ENCODE data around the gene VPS13D. TPM values are rescaled to one million over a fixed set of nuclear protein-coding genes. Genes with fewer than 3 reads are reported as not detected.

Gene VPS13D
- total RNA-seq, 4 donors from 2014 or later: 77.5 to 142 (median 94.4) TPM

DNA sequence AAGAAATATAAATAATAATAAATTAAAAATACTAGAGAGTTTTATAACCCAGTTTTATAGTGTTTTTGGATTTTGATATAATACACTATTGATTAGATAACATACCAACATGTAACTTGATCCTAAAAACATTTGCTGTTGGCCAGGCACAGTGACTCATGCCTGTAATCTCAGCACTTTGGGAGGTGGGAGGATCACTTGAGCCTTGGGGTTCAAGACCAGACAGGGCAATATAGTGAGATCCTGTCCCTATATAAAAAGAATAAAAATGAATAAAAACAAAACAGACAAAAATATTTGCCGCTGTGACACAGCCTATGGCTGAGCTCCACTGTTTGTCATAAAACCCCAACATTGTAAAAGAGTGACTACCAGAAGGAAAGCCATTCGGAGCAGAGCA lies 26.1 kb downstream of the VPS13D start:
- TF ChIP-seq, protein P1, sequence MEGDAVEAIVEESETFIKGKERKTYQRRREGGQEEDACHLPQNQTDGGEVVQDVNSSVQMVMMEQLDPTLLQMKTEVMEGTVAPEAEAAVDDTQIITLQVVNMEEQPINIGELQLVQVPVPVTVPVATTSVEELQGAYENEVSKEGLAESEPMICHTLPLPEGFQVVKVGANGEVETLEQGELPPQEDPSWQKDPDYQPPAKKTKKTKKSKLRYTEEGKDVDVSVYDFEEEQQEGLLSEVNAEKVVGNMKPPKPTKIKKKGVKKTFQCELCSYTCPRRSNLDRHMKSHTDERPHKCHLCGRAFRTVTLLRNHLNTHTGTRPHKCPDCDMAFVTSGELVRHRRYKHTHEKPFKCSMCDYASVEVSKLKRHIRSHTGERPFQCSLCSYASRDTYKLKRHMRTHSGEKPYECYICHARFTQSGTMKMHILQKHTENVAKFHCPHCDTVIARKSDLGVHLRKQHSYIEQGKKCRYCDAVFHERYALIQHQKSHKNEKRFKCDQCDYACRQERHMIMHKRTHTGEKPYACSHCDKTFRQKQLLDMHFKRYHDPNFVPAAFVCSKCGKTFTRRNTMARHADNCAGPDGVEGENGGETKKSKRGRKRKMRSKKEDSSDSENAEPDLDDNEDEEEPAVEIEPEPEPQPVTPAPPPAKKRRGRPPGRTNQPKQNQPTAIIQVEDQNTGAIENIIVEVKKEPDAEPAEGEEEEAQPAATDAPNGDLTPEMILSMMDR (IDR thresholded peaks at IDR 0.05; ENCODE audit: low read depth): no peak

DNA sequence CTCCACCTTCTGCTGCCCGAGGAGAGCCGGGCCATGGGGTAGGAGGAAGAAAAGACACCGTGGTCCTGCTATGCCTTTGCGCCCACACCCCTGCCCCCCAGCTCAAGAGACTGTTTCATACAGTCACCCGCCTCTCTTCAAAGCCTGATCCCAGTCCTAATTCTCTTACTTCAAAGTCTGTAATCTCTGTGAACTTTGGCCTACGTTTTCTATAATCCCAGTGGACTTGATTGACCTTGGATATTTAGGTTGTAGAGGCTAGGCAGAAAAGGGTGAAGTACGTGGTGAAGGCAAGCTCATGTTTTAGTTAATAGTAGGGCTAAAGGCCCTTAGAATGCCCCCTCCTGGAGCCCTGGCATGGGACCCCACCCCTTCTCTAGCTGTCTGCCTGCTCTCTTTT lies 28.4 kb downstream of the VPS13D start:
- TF ChIP-seq, protein P1 (IDR thresholded peaks at IDR 0.05; ENCODE audit: low read depth): no peak

DNA sequence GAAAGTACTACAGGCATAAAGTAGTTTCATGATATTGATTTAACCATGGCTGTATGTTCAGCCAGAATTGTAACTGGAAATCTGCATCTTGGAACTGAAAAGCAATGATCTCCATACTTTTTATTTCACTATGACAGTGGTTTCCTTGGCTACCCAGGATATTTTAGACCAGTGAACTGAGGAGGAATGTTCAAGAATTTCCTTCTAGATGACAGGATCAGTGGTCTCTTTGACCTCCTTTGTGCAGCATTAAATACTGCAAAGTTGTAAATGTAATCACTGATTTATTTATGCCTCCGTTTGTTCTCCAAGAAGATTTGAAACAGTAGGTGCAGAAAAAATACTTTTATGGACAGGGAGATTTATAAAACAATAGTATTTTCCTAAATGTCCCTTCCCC lies 39.5 kb downstream of the VPS13D start:
- TF ChIP-seq, protein P1 (IDR thresholded peaks at IDR 0.05; ENCODE audit: low read depth): no peak

DNA sequence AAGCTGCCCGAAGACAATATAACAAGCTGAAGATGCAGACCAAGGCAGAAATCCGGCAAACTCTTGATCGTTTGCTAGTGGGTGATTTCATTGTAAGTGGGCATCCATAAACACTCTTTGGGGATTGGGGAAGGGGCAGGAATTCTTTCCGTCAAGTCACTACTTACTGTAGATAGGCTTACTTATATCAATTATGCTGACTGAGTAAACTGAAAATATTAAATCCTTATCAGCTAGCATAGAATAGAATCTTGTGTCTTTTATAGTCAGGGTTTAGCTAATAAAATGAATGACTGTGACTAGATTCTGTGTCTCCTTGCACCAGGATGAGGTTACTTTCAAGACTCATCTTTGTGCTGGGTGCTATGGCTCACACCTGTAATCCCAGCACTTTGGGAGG lies 41.2 kb downstream of the VPS13D start:
- TF ChIP-seq, protein P1 (IDR thresholded peaks at IDR 0.05; ENCODE audit: low read depth): no peak

DNA sequence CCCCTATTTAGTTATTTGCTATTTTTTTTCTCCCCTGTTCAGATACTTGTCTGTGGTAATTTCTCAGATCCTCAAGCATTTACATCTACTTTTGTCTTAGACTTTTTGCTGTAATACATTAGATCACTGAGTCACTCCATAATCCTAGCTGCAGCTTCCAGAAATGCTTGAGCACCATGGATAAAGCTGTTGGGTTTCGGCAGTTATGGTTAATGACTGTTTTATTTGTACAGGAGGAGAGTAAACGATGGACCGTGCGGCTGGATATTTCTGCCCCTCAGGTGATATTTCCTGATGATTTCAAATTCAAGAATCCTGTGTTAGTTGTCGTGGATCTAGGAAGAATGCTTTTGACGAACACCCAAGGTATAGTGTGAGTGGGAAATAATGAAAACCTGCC lies 42.9 kb downstream of the VPS13D start:
- TF ChIP-seq, protein P1 (IDR thresholded peaks at IDR 0.05; ENCODE audit: low read depth): no peak

DNA sequence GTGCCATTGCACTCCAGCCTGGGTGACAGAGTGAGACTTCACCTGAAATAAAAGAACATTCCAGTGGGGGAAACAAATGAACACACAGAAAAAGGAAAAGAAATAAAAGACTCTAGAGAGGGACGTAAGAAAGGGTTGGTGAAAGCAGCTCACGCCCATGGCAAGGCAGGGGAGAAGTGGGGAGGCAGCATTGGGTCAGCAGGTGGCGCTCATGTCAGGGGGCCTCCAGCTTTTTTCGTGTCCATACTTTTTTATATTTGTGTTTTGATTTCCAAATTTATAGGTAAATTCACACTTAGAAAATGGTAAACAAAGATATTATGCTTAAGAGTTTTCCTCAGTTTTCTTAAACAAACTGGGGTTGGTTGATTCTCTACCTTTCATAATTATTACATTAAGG lies 45.5 kb downstream of the VPS13D start:
- TF ChIP-seq, protein P1 (IDR thresholded peaks at IDR 0.05; ENCODE audit: low read depth): no peak

DNA sequence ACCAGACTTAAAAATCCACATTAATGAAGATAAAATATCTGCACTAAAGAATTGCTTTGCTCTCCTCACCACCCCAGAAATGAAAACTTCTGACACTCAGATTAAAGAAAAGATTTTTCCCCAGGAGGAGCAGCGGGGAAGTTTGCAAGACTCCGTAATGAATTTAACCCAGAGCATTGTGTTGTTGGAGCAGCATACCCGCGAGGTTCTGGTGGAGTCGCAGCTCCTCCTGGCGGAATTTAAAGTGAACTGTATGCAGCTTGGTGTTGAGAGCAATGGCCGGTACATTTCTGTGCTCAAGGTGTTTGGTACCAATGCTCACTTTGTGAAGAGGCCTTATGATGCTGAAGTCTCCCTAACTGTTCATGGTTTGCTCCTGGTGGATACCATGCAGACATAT lies 46.4 kb downstream of the VPS13D start:
- TF ChIP-seq, protein P1 (IDR thresholded peaks at IDR 0.05; ENCODE audit: low read depth): no peak

All from subcutaneous adipose tissue (tissue), 4 donors.